Measurements from ENCODE around the gene COASY.

DNA sequence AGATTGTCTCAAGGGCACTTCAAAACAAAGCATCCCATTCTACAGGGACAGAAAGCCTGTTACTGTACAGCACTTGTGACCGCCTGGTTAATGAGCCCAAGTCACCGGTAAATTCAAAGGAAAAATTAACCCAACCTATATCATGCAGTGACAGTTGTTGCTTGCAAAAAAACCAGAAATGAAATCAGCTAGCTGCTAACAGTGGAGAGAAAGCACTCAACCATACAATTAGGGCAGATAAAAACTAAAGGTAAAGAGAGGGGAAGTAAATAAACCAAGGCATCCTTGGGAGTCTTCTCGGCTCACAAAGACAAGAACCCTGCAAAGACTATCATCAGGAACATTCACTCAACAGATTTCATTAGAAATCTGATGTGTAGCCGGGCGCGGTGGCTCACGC lies 41.4 kb downstream of the COASY start:
- no peak for TF ChIP-seq TOX (CRISPR knock-in tag; IDR thresholded peaks at IDR 0.05; ENCODE audit: borderline replicate concordance)
- TF ChIP-seq CSDC2 (CRISPR knock-in tag; IDR thresholded peaks at IDR 0.05), result no peak
- TF ChIP-seq, protein P1, sequence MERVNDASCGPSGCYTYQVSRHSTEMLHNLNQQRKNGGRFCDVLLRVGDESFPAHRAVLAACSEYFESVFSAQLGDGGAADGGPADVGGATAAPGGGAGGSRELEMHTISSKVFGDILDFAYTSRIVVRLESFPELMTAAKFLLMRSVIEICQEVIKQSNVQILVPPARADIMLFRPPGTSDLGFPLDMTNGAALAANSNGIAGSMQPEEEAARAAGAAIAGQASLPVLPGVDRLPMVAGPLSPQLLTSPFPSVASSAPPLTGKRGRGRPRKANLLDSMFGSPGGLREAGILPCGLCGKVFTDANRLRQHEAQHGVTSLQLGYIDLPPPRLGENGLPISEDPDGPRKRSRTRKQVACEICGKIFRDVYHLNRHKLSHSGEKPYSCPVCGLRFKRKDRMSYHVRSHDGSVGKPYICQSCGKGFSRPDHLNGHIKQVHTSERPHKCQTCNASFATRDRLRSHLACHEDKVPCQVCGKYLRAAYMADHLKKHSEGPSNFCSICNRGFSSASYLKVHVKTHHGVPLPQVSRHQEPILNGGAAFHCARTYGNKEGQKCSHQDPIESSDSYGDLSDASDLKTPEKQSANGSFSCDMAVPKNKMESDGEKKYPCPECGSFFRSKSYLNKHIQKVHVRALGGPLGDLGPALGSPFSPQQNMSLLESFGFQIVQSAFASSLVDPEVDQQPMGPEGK (CRISPR knock-in tag; IDR thresholded peaks at IDR 0.05; ENCODE audit: borderline replicate concordance), result no peak
- TF ChIP-seq ARNTL (CRISPR knock-in tag; IDR thresholded peaks at IDR 0.05; ENCODE audit: borderline replicate concordance, low read depth), result no peak
- TF ChIP-seq ZFP3 (CRISPR knock-in tag; IDR thresholded peaks at IDR 0.05), result no peak
- TF ChIP-seq ESRRG (CRISPR knock-in tag; IDR thresholded peaks at IDR 0.05), result no peak
- no peak for TF ChIP-seq ZNF70 (CRISPR knock-in tag; IDR thresholded peaks at IDR 0.05)

All from SK-N-SH treated with all-trans-retinoic acid at 6 μM for 48 hours (cell line).